Ovary (tissue), 1 donor: ENCODE measurements around the gene FBP2.

ENCODE experiments used
- EP300 ChIP-seq: sonication (generic); formaldehyde crosslinking; IDR thresholded peaks from one replicate; pipeline ENCODE4 v1.6.1; 2017; ENCODE audit warnings: antibody characterized with exemption
- POLR2A ChIP-seq: fragments of 450-650 bp; IDR thresholded peaks from one replicate; pipeline ENCODE4 v1.6.1; 2017; ENCODE audit warnings: antibody characterized with exemption, mild to moderate bottlenecking, moderate library complexity

- no peak for TF ChIP-seq EP300
- no peak for TF ChIP-seq POLR2A
Observed at GRCh38 chr9:94526271-94526670, 67.4 kb downstream of the FBP2 start.
